Mucosa of rectum (tissue), 2 donors: ENCODE measurements around the gene AGK.

Experiments
- H3K27ac ChIP-seq, 2 donors: one replicate each; pipeline ENCODE4 v1.7.0; 2013; ENCODE audit warnings: inconsistent platforms in 2 of 2, low read depth in 2 of 2, low read length in 2 of 2
- H3K27me3 ChIP-seq, 2 donors: one replicate each; pipeline ENCODE4 v1.7.0; 2013; ENCODE audit warnings: low read length in 2 of 2; ENCODE audit not compliant: control insufficient read depth in 2 of 2, insufficient read depth in 2 of 2
- H3K36me3 ChIP-seq, 2 donors: one replicate each; pipeline ENCODE4 v1.7.0; 2013; ENCODE audit warnings: low read length in 2 of 2; ENCODE audit not compliant: control insufficient read depth in 2 of 2, insufficient read depth in 2 of 2
- H3K4me1 ChIP-seq, 2 donors: one replicate each; pipeline ENCODE4 v1.7.0; 2013; ENCODE audit warnings: low read length in 2 of 2, mild to moderate bottlenecking in 1 of 2; ENCODE audit not compliant: control insufficient read depth in 2 of 2, insufficient read depth in 2 of 2
- H3K4me3 ChIP-seq, 2 donors: one replicate each; pipeline ENCODE4 v1.7.0; 2013; ENCODE audit warnings: low read length in 2 of 2
- H3K9ac ChIP-seq, 2 donors: one replicate each; pipeline ENCODE4 v1.7.0; 2013; ENCODE audit warnings: low read length in 2 of 2, low read depth in 1 of 2, mild to moderate bottlenecking in 1 of 2
- H3K9me3 ChIP-seq, 2 donors: one replicate each; pipeline ENCODE4 v1.7.0; 2013; ENCODE audit warnings: low read length in 2 of 2; ENCODE audit not compliant: control insufficient read depth in 2 of 2
- donor health status: healthy.
- donor health status: Normal muscosa, but diverticular disease.

AGK gene, protein sequence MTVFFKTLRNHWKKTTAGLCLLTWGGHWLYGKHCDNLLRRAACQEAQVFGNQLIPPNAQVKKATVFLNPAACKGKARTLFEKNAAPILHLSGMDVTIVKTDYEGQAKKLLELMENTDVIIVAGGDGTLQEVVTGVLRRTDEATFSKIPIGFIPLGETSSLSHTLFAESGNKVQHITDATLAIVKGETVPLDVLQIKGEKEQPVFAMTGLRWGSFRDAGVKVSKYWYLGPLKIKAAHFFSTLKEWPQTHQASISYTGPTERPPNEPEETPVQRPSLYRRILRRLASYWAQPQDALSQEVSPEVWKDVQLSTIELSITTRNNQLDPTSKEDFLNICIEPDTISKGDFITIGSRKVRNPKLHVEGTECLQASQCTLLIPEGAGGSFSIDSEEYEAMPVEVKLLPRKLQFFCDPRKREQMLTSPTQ

DNA sequence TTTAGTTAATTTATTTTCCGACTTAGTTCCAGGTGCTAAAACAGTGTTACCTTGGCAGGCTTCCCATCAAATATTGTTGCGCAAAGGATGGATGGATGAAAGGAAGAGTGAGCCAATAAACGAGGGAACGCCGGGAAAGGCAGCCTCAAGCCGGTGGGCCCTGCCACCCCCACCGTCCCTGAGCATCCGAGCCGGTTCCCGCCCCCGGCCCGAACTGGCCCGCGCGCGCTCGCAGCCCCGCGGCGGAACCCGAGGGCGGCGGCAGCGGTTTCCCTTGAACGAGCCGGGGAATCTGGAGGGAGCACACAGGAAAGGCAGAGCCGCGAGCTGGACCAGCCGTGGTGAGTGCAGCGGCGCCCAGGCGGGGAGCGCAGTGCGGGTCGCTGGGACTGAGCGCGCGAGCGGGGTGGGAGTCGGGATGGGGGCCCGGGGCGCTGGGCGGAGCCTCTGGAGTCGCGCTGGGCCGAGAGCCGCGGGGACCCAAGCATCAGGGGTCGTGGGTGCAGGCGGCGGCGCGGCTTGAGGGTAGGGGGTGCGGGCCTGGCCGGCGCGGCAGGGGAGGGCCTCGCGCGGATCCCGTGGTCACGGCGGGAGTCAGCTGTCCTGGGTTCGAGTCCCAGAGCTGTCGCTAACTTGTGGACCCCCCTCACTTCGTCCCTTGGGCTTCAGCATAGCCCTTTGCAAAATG, at the start of gene AGK:
TSS of gene AGK (plus strand) at position 317 of the 688 bp plus-strand sequence. CDS start 4,057 bp downstream, outside the sequence.
- H3K27ac ChIP-seq, result peak within 1 kb of the TSS; percentile 7 to 26
- peaks cover 0 to 5% of the 10 kb centered on the region in 2 donors for H3K36me3 ChIP-seq
- no peaks in the 10 kb centered on the region for H3K27me3 ChIP-seq
- H3K4me3 ChIP-seq, result peak within 1 kb of the TSS; percentile 64 to 90
- H3K9ac ChIP-seq, result peak within 1 kb of the TSS; percentile 73 to 84
- H3K9me3 ChIP-seq, result no peaks in the 10 kb centered on the region
- H3K4me1 ChIP-seq, result peaks cover 0 to 10% of the 10 kb centered on the region in 2 donors

DNA sequence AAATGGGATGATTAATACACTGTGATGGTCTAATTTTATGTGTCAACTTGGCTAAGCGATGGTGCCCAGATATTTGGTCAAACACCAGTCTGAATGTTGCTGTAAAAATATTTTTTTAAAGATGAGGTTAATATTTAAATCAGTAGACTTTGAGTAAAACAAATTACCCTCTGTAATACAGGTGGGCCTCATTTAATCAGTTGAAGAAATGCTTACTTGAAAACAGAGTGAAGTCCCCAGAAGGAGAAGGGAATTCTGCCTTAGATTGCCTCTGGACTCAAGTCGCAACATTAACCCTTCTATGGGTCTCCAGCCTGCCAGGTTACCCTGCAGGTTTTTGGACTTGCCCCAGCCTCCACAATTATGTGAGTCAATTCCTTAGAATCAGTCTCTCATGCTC, 49.8 kb upstream of the AGK start:
- H3K27me3 ChIP-seq, result no peaks in the 10 kb centered on the region
- H3K4me1 ChIP-seq, result no peaks in the 10 kb centered on the region
- H3K4me3 ChIP-seq, result no peak overlapping the region
- H3K27ac ChIP-seq, result no peak overlapping the region
- H3K9me3 ChIP-seq, result no peaks in the 10 kb centered on the region
- no peak overlapping the region for H3K9ac ChIP-seq
- no peaks in the 10 kb centered on the region for H3K36me3 ChIP-seq

DNA sequence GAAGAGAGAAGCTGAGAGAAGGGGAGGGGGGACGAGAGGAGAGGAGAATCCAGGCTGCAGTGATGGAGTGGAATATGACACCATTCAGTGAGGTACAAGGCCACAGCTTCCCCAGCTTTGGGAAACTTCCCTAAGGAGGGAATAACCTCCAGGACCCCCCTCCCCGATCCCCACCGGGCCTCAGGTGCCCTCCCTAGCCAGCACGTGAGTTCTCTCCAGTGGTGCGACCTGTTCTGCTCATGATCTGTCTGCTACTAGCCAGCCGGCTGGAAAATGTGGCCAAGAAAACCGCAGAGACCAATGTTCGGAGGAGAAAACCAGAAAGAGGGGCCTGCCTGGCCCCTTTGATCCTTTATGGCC, 39.9 kb upstream of the AGK start:
- Histone ChIP-seq H3K27me3 (peaks cover 13 to 14% of the 10 kb centered on the region in 2 donors), H3K36me3 (no peaks in the 10 kb centered on the region), H3K9me3 (no peaks in the 10 kb centered on the region), H3K9ac (peak overlapping the region in 1 of 2 donors; percentile 20), H3K27ac (no peak overlapping the region), H3K4me1 (peaks cover 0 to 4% of the 10 kb centered on the region in 2 donors), H3K4me3 (peak overlapping the region; percentile 40 to 61)

DNA sequence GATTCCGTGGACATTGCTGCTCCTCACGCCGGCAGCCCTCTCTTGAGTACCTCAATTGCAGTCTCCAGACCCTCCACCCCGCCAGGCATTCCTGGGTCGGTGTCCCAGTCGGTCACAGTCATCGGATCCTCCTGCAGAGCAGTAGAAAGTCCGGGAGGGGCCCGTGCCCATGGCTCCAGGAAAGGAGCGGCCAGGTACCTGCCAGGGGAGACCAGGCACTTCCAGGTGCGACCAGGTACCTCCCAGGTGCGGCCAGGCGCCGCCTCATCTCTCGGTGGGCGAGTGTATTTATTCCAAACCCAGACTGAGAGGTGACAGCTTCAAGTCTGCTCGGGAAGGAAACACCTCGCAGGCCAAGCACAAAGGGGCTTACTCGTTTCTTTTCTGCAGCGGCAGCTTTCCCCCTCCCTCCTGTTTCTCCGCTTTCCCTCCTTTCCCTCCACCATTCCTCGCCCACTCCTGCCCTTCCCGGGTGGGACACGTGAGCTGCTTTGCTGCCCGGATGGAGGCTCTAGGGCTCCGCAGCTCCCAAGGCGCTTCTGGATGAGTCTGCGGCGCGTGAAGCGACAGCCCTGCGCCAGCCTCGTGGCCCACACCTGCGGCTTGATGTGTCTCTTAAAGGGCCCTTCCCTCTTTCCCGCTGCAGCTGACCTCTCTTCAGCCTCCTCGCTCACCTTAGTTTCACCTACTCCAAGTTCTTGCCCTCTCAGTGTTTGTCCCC, 39.4 kb upstream of the AGK start:
- Histone ChIP-seq H3K27me3 (peaks cover 13 to 14% of the 10 kb centered on the region in 2 donors), H3K4me3 (peak overlapping the region; percentile 40 to 61), H3K9ac (peak overlapping the region in 1 of 2 donors; percentile 24), H3K4me1 (peaks cover 0 to 4% of the 10 kb centered on the region in 2 donors), H3K9me3 (no peaks in the 10 kb centered on the region), H3K27ac (no peak overlapping the region), H3K36me3 (no peaks in the 10 kb centered on the region)

DNA sequence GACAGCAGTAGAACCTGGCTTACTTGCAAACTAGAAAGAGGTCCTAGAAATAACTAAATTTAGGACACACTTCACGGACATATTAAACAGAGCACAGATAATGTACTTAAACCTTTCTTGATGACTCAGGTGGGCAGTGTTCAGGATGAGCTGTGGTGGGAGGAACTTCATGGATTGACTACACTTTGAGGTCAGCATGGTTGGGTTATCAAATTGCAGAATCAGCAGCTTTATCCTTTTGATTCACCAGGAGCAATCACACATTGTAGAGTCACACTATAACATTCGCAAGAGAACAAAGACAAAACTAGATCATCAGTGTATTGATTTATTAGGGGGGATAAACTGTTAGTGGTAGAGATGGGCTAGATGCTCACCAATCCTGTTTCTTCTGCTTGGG, 38.6 kb upstream of the AGK start:
- peaks cover 0 to 4% of the 10 kb centered on the region in 2 donors for H3K4me1 ChIP-seq
- H3K9me3 ChIP-seq, result no peaks in the 10 kb centered on the region
- no peak overlapping the region for H3K9ac ChIP-seq
- no peak overlapping the region for H3K4me3 ChIP-seq
- no peak overlapping the region for H3K27ac ChIP-seq
- peaks cover 13 to 14% of the 10 kb centered on the region in 2 donors for H3K27me3 ChIP-seq
- H3K36me3 ChIP-seq, result no peaks in the 10 kb centered on the region

DNA sequence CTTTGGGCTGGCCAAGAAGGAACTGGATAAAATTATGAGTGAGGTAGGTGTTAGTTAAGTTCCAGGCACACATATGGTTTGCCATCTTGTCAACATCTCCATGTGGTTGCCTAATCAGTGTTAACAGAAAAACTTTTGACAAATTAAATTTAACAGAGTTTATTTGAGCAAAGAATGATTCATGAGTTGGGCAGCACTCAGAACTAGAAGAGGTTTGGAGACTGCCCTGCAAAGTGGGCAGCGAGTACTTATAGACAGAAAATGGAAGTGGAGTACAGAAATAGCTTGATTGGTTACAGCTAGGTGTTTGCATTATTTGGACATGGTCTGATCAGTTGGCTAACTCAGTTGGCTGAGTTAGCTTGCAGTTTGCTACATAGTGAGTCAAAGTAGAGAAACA, 37.5 kb upstream of the AGK start:
- Histone ChIP-seq H3K9me3 (no peaks in the 10 kb centered on the region), H3K27me3 (peaks cover 13 to 14% of the 10 kb centered on the region in 2 donors), H3K27ac (no peak overlapping the region), H3K4me1 (peaks cover 0 to 4% of the 10 kb centered on the region in 2 donors), H3K36me3 (no peaks in the 10 kb centered on the region), H3K9ac (no peak overlapping the region), H3K4me3 (no peak overlapping the region)

DNA sequence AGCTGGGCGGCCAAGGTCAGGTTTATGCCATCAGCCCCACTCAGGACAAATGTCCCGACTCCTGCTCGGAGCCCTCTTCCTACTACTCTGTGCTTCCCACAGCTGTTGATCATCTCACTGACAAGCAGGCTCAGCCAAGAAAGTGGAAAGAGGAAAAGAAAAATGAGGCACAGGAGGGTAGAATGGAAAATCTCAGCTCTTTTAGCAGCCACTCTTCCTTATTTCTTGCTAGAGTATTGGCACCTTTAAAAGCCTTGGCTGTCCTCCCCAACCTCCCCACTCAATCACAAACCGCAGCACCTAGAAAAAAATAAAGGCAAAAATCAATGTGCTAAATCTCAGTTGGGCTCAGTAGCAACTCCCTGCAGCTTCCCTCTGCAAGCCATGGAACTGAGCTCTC, 35.3 kb upstream of the AGK start:
- Histone ChIP-seq H3K27ac (no peak overlapping the region), H3K4me1 (peaks cover 0 to 4% of the 10 kb centered on the region in 2 donors), H3K36me3 (no peaks in the 10 kb centered on the region), H3K9me3 (no peaks in the 10 kb centered on the region), H3K9ac (no peak overlapping the region), H3K27me3 (peaks cover 11 to 13% of the 10 kb centered on the region in 2 donors), H3K4me3 (no peak overlapping the region)

DNA sequence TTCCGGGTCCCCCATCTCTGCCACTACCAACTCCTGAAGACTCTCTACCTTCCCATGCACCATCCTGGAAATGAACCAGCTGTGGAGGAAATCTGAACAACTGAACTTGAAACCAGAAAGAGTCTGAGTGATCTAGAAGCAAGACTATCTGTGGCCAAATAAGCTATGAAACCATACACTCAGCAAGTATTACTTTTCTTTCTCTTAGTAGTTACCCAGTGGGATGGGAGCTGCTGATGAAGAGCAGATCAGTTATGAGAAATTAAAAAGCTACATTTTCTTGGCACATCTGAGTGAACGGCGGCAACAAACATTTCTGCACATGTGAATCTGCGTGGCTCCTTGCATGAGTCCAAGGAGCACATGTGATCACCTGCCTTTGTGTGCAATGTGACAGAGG, 31.6 kb upstream of the AGK start:
- H3K27ac ChIP-seq, result no peak overlapping the region

DNA sequence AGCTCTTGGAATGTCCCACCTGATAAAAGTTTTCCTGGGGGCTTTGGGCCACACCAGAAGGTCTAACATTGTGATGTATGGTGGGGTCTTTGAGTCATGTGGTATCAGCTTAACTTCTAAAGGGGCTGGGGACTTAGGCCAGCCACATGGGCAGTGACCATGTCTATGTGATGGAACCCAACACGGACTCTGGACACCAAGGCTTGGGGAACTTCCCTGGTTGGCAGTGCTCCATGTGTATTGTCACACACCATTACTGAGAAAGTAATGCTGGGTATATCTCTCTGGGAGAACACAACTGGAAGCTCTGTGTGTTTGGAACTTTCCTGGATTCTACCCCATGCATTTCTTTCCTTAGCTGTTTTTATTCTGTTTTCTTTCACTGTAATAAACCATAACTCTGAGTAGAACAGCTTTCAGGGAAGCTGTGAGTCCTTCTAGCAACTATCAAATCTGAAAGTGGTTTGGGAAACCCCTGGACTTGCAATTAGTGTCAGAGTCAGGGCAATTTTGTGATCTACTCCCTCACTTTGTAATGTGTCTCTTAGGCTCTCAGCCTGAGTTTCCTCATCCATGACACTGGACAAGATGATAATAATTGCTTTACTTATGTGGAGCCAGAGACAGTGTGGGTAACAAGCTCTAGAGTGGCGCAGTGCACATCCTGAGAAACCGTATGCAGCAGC, 28.4 kb upstream of the AGK start:
- Histone ChIP-seq H3K9me3 (no peaks in the 10 kb centered on the region), H3K4me3 (no peak overlapping the region), H3K4me1 (no peaks in the 10 kb centered on the region), H3K27me3 (no peaks in the 10 kb centered on the region), H3K36me3 (no peaks in the 10 kb centered on the region), H3K27ac (no peak overlapping the region), H3K9ac (no peak overlapping the region)

More for the DNA sequence above, 31.6 kb upstream of the AGK start:
- H3K36me3 ChIP-seq, result no peaks in the 10 kb centered on the region
- H3K27me3 ChIP-seq, result peaks cover 0 to 2% of the 10 kb centered on the region in 2 donors
- no peaks in the 10 kb centered on the region for H3K4me1 ChIP-seq
- no peak overlapping the region for H3K4me3 ChIP-seq
- no peaks in the 10 kb centered on the region for H3K9me3 ChIP-seq
- H3K9ac ChIP-seq, result no peak overlapping the region
